GM21576 (cell line): ENCODE data around the gene CCDC50.
A peak's percentile ranks its signal among the peaks of the same experiment; 100 is the strongest.

ENCODE experiments used
- ATAC-seq: cut with Tn5 transposase; IDR thresholded peaks from one replicate; pipeline ENCODE4 v1.9.1; 2021; ENCODE audit warnings: mild to moderate bottlenecking, moderate library complexity; ENCODE audit not compliant: unreplicated experiment

CCDC50 gene, protein sequence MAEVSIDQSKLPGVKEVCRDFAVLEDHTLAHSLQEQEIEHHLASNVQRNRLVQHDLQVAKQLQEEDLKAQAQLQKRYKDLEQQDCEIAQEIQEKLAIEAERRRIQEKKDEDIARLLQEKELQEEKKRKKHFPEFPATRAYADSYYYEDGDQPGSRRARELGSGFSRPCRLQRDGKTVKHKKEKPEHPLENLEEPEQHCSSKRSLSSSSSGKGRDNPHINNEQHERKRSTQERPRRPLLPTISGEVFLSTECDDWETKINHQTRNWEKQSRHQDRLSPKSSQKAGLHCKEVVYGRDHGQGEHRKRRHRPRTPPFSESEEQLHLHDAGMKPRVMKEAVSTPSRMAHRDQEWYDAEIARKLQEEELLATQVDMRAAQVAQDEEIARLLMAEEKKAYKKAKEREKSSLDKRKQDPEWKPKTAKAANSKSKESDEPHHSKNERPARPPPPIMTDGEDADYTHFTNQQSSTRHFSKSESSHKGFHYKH

DNA sequence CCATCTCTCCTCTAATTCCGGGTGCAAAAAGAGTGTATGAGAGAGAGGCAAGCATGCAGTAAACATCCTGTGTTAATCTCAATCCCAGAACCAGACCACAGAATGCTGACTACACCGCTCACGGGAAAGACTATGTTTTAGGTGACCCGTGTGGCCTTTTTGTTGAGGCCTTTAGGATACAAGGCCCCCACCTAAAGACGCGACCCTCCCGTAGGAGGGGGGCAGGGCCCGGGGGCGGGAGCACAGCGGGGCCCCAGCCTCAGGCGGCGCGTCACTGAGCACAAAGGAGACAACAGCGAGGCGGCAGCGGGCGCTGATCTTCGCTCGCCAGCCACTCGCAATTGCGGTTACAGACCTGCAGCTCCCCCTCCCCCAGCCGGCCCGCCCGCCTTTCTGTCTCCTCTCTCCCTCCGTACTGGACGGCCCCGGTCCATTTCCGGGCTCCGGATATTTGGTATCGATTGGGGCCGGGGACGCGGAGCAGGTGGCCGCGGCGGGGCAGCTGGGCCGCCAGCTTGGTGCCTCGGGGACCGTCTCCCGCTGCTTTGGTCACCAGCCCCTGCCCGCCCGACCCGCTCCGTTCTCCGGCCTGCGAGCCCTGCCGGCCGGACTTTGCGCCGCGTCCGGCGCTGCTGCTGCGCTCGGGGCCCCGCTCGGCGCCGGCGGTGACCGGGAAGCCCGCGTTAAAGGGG, at the start of gene CCDC50:
TSS of gene CCDC50 (plus strand) at position 433 of the 692 bp plus-strand sequence. CDS start 281 bp downstream, outside the sequence.
- ATAC-seq: peak; percentile 72

DNA sequence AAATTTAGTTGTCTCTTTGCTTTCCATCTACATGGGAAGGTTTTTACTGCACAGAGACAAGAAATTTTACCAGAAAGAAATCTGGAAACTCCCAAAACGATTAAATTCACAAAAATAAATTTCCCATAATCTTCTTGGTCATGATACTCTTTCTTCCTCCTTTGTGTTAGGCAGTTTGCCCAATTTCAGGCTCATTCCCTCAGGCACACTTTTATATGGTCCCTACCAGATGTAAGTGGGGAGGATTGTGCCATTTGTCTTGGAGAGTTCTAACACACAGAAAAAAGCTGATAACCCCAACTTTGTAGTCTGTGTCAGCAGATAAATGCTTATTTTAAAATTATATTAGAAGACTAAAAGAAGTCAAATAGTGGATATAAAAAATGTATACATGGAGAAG, 49.1 kb upstream of the CCDC50 start:
- ATAC-seq: no peak

GRCh38 chr3:191280882-191281281, 48.3 kb upstream of the CCDC50 start:
- no peak for ATAC-seq

DNA sequence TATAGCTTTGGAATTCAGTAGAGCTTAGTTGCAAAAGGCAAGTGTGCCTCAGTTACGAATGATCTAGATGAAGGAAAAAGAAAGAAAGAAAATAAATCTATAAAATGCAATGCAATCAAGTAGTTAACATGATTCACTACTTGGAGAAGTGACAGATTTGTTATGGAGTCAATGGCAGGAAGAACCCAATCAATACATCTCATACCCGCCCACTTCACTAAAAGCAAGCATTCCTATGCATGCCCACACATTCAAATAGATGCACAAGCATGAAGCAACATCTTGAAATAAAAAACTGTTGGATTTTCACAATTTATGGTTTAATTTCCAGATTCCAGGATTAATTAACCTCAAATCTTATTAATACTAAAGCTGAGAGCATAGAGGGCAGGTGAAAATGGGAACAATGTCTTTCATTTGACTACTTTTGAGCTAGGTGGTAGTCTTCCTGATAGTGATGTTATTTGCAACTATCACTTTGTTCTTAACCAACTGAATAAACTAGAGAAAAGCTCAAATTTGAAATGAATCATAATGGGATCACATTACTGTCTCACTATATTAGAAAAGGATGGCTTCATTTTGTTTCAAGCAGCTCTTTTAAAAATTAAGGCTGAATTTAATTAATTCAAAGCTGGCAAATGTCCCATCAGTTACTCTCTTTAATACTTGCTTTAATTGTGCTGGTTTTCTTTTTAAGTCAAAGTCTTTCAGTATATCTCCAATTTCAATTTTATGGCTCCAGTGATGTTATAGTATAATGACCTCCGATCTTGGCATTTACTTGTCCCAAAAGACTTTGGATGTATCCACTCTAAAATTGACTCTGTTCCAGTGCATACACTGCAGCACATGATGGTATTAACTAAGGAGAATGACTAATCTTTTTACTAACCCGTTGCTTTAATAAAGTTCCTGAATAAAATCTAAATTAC, 46.7 kb upstream of the CCDC50 start:
- ATAC-seq: no peak

GRCh38 chr3:191283400-191283799, 45.8 kb upstream of the CCDC50 start:
- no peak for ATAC-seq

- ATAC-seq: peak; percentile 77
Observed at GRCh38 chr3:191290311-191291025, 38.7 kb upstream of the CCDC50 start.

GRCh38 chr3:191292243-191293015, 36.8 kb upstream of the CCDC50 start:
- ATAC-seq: no peak

- ATAC-seq: no peak
Observed at GRCh38 chr3:191294291-191294690, 34.9 kb upstream of the CCDC50 start.

GRCh38 chr3:191296041-191296541, 33.1 kb upstream of the CCDC50 start:
- peak; percentile 84 for ATAC-seq

DNA sequence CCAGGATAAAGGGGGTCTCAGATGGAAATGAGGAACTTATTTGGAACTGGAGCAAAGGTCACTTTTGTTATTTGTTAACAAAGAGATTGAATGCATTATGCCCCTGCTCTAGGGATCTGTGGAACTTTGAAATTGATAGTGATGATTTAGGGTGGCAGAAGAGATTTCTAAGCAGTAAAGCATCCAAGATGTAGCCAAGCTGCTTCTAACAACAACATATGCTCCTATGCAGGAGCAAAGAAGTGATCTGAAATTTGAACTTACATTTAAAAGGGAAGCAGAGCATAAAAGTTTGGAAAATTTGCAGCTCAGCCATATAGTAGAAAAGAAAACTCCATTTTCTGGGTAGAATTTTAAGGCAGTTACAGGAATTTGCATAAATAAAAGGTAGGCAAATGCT, 30.3 kb upstream of the CCDC50 start:
- no peak for ATAC-seq

- ATAC-seq: peak; percentile 31
Observed at GRCh38 chr3:191300422-191300821, 28.8 kb upstream of the CCDC50 start.

- peak; percentile 70 for ATAC-seq
Observed at GRCh38 chr3:191301017-191301416, 28.2 kb upstream of the CCDC50 start.

DNA sequence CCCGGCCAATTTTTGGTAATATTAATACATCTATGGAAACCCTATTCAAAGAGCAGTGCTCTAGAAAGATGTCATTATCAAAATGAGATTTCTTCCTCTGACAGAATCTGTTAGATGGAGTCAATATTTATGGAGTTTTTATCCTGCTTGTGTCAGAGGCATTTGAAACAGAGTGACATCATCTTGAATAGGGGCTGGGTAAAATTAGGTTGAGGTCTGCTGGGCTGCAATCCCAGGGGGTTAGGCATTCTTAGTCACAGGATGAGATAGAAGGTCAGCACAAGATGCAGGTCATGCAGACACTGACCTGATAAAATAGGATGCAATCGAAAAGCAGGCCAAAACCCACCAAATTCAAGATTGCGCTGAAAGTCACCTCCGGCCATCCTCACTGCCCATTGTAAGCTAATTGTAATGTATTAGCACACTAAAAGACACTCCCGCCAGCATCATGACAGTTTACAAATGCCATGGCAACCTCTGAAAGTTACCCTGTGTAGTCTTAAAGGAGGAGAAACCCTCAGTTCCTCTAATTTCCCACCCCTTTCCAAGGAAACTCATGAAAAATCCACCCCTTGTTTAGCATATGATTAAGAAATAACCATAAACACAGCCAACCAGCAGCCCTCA, 27.3 kb upstream of the CCDC50 start:
- no peak for ATAC-seq

- ATAC-seq: no peak
Observed at GRCh38 chr3:191302451-191302850, 26.7 kb upstream of the CCDC50 start.

DNA sequence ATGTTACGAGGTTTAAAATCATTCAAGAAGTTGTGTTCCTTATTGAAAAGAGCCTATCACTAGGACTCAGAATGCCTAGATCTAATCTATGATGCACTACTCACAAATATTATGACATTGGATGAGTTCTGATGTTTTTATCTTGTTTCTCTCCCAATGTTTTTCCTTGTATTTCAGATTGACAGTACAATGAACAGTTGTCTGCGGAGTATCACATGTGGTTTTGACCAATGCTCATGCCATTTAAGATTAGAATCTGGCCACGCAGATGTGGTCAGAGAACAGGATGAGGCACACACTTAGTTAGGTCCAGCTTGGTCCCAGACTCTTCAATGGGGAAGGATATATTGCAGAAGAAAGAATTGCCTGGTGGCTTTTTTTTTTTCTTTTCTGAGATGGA, 25.6 kb upstream of the CCDC50 start:
- ATAC-seq: no peak

DNA sequence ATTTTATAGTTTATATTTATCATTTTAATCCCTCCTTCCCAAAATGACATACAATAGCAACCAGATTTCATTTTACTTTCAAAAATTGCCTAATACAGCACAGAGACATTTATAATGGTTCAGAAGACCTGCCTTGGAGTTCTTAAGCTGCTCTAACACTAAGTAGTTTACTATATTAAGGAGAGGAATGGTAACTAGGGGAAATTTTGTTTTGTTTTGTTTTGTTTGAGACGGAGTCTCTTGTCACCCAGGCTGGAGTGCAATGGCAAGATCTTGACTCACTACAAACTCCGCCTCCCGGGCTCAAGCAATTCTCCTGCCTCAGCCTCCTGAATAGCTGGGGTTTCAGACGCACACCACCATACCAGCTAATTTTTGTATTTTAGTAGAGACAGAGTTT, 22.8 kb upstream of the CCDC50 start:
- no peak for ATAC-seq

DNA sequence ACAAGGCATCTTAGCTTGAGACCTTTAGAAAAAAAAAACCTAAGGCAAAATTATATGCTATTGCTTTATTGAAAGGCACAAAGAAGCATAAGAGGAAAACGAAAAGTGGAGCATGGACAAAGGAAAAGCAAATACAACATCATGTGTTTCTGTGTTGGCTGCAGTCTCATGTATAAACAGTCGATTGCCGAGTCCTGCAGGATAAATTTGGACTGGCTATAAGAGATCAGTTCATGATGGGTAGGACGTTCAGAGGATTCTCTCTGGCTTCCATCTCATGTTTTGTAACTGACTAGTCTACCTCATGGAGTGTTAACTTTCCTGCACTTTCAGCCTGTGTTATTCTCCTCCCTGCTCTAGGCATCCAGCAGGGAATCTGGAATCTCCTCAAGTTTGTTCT, 21.9 kb upstream of the CCDC50 start:
- no peak for ATAC-seq

DNA sequence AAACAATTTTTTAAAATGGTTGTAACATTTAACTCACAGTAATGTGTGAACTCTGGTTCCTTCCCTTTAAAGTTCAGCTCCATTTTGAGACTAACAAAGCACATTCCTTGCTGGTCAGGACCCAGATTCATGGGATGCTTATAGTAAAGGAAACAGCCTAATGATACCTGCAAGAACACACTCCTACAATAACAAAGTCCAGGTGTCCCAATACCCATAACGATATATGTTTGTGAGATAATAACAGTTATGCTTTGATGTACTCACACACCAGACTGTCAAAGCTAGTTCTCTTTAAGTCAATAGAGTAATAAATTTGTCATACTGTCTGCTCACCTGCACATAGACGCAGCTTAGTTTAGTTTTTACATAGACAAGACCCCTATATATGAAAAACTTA, 15.9 kb upstream of the CCDC50 start:
- no peak for ATAC-seq

DNA sequence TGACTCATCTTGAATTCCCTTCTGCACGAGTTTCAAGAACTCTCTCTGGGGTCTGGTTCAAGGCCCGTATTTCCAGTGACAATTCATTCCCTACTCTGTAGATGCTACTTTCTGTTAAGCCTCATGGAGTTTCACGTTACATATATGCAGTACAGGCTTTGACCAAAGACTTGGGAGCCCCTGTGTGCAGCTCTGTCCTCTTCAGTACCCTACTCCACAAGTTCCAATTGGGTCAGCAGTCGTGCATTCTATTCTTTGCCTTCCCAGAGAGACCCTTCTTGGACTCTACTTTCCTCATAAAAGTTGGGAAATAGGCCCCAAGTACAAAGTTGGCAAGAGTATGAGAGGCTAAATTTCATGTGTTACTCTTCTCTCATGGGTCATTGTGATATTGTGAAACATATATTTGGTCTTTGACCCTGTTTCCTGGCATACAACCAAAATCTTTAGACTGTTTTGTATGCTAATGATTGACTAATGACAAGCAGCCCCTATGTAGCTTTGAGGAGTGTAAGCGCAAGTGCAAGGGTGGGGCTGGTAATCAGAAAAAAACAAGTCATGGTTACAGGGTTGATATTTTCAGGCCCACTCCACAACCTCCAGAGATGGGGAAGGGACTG, 15.0 kb upstream of the CCDC50 start:
- ATAC-seq: no peak
